ENCODE results near the gene OR4B1.
"Not testable (repeated sequence)": the region's sequence is repeated elsewhere in the genome, so short reads cannot be mapped to it uniquely, and the experiment has no call there.

The OR4B1 gene

GRCh38 chr11:48216510-48216909, at the start of gene OR4B1:
Gene OR4B1, plus strand, starts transcription at chr11:48216810. Its CDS starts 0 bp downstream, at chr11:48216810.
- DNase-seq (ENCODE audit: low spot score): no peak

DNA sequence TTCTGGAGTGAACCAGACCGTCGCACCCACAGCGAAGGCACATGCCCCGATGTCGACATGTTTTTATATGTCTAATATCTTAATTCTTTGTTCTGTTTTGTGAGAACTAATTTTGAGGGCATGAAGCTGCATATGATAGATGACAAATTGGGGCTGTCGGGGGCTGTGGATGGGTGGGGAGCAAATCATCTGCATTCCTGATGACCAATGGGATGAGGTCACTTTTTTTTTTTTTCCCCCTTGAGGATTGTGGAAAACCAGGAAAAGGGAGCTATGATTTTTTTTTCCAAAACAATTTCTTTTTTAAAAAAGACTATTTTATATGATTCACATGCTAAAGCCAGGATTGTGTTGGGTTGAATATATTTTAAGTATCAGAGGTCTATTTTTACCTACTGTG, 49.2 kb upstream of the OR4B1 start:
- DNase-seq (ENCODE audit: low spot score): no peak

GRCh38 chr11:48168815-48169214, 47.8 kb upstream of the OR4B1 start:
- no peak for DNase-seq (ENCODE audit: low spot score)

DNA sequence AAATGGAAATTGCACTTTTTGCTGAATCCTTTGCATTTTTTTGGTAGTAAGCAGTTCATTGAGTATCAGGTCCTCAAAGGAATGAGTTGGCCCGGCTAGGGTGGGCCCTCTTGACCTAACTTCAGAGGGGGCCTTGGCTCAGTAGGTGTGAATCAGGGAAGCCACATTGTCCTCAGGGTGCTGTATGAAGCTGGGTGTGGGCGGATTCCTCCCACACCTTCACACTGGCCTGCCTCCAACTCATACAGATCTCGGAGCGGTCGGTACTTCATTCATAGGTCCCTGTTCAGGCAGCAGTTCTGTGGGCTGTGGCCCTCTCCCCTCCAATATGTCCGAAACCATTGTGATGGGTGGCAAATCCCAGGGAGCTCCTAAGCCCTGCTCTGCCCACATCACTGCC, 47.4 kb upstream of the OR4B1 start:
- no peak for DNase-seq (ENCODE audit: low spot score)

DNA sequence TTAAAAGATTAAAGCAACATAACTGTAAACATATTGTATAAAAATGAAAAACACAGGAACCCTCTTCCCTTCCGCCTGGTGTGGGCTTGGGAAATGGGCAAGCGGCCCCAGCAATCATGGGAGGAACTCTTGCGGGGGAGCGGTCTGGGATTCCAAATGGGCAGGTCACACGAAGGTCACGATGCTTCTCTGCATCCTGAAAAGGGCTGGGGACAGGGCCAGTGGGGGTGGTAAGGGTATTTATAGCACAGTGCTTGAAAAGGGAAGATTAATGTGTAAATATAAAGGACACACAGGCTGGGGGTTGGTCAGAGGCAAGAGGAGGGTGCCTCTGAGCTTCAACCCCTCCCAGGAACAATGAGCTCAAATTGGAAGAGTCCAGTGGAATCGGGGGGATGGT, 46.9 kb upstream of the OR4B1 start:
- DNase-seq (ENCODE audit: low spot score): no peak

GRCh38 chr11:48170241-48171233, 46.1 kb upstream of the OR4B1 start:
- DNase-seq (ENCODE audit: low spot score): no peak

GRCh38 chr11:48172818-48173609, 43.6 kb upstream of the OR4B1 start:
- peak; percentile 72 for DNase-seq (ENCODE audit: low spot score)

DNA sequence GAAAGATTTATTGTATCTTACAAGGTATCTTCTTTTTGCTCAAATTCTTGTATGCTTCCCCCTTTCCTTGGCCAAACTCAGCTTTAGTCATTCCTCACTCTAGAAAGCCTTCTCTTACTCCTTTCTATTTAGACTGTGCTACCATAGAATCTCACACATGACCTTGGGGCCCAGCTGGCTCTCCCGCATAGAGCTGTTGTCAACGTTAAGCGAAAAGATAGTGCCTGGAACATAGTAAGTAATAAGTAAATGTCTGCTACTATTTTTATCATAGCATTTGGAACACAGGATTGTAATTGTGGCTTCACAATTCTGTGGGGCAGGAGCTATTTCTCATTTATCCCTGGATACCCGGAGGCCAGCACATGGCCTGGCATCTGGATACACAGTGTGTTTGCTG, 38.9 kb upstream of the OR4B1 start:
- no peak for DNase-seq (ENCODE audit: low spot score)

DNA sequence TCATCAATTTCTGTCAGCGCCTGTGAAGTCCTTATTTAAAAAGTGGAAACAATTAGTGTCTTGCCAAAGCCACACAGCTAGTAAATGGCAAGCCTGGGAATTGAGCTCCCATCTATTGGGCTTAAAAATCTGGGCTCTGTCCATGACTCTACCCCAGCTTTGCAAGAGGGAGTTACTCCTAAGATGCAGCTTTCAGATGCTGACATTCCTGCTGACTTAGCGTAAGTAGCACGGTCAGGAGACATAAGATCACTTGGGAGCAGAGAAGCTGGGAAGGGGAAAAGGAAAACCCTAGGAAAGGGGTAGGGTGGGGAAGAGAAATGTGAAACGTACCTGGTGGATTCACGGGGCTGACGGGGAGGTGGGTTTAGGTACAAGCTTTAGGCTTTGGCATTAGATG, 36.0 kb upstream of the OR4B1 start:
- no peak for DNase-seq (ENCODE audit: low spot score)

- DNase-seq (ENCODE audit: low spot score): no peak
Measured at GRCh38 chr11:48182860-48183526, 33.6 kb upstream of the OR4B1 start.

GRCh38 chr11:48184452-48184851, 32.2 kb upstream of the OR4B1 start:
- no peak for DNase-seq (ENCODE audit: low spot score)

- peak; percentile 21 for DNase-seq (ENCODE audit: low spot score)
Measured at GRCh38 chr11:48190906-48191654, 25.5 kb upstream of the OR4B1 start.

DNA sequence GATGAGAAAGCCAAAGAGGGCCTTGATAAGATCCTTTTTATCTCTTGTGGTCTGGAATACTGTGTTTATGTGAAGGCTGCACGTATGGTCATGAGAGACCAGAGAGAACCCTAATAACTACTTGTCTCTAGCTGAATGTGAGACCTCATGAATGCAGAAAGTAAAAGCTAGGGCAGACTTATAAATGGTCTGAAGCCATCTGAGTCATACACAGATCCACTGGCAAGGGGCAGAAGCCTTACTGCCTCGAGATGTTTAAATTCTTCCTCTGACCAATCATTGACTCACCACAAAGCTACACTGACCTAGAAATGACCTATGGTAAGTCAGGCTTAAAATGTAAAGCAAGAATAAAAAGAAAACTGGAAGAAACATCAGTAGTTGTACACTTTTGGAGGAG, 22.7 kb upstream of the OR4B1 start:
- DNase-seq (ENCODE audit: low spot score): no peak

GRCh38 chr11:48207881-48208280, 8.7 kb upstream of the OR4B1 start:
- no peak for DNase-seq (ENCODE audit: low spot score)

GRCh38 chr11:48210052-48210451, 6.6 kb upstream of the OR4B1 start:
- no peak for DNase-seq (ENCODE audit: low spot score)

DNA sequence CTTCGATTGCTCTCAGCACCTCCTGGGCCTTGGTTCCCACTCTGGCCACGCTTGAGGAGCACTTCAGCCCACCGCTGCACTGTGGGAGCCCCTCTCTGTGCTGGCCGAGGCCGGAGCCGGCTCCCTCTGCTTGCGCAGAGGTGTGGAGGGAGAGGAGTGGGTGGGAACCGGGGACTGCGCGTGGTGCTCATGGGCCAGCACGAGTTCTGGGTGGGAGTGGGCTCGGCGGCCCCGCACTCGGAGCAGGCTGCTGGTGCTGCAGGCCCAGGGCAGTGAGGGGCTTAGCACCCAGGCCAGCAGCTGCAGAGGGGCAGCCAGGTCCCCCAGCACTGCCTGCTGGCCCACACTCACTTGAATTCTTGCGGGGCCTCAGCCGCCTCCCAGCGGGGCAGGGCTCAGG, 12.2 kb downstream of the OR4B1 start:
- DNase-seq (ENCODE audit: low spot score): no peak

DNA sequence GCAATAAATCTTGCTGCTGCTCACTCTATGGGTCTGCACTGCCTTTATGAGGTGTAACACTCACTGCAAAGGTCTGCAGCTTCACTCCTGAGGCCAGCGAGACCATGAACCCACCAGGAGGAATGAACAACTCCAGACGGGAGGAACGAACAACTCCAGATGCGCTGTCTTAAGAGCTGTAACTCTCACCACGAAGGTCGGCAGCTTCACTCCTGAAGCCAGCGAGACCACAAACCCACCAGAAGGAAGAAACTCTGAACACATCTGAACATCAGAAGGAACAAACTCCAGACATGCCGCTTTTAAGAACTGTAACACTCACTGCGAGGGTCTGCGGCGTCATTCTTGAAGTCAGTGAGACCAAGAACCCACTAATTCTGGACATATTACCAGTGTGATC, 13.4 kb downstream of the OR4B1 start:
- not testable (repeated sequence) for DNase-seq (ENCODE audit: low spot score)

- no peak for DNase-seq (ENCODE audit: low spot score)
Measured at GRCh38 chr11:48237727-48238126, 21.1 kb downstream of the OR4B1 start.

DNA sequence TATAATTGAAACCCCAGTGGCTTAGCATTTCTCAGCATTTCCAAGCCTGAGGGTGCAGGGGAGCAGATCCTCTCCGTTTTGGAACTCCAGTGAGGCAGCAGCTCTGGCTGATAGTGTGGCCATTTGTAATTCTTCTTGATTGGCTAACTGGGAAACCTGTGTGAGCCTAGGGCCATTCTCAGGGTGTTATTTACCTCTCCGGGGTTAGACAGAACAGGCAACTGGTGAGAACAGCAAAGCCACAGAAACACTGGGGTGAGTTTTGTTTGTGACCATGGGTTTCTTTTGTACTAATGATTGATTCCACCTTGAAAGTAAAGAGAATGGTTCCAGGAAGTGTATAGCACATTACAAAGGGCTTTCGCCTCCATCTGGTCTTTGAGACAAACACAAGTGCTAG, 25.9 kb downstream of the OR4B1 start:
- DNase-seq (ENCODE audit: low spot score): no peak

GRCh38 chr11:48244804-48245203, 28.2 kb downstream of the OR4B1 start, which contains the start of gene OR4X2:
Gene OR4X2, plus strand, starts transcription at chr11:48245104. Its CDS starts 0 bp downstream, at chr11:48245104.
- DNase-seq (ENCODE audit: low spot score): no peak

- DNase-seq (ENCODE audit: low spot score): no peak
Measured at GRCh38 chr11:48248902-48249301, 32.3 kb downstream of the OR4B1 start.

DNA sequence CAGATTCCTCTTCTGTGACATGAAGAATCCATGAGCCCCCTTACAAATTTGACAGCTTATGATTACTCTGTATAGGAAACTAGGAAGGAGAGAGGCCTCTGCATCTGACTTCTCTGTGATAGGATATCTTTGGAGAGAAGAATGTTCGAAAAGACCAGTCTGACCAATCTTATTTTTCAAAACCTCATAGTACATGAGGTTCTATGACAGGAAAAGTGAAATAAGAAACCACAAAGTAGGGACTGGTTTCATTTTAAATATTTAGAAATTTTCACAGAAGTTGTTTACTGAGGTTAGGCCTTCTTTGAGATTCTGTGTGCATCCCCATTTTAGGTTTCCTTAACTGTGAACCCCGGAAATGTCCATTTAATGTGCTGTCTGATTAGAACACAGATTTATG, 45.0 kb downstream of the OR4B1 start:
- no peak for DNase-seq (ENCODE audit: low spot score)

Measured in CD4-positive, alpha-beta T cell treated with Interleukin-2 at 100 ng/mL for 4 hours (primary cell).